GM18526 (cell line): Measurements from ENCODE around the gene RBM33.

Experiments used
- POLR2A ChIP-seq: IDR thresholded peaks from 3 replicates; pipeline ENCODE4 v1.6.1; 2011; ENCODE audit not compliant: insufficient read length; ENCODE audit errors: extremely low read depth

Gene RBM33

DNA sequence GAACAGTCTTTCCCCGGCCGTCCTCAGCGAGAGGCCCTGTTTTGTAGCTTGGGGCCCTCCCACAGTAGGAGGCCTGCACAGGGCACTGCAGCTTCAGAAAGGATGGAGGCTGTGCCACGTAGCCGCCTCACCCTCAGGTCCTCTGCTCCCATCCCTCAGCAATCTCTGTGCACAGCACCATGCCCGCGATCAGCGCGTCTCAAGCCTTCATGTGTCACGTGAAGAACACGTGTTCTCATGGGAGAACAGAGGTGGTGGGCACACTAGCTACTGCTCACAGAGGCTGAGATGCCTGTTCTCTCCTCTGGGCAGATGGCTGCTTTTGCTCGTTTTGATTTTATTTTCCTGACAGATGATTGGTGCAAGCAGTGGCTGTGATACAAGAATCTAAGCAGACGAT is 176.3 kb downstream of the RBM33 start:
- no peak for TF ChIP-seq POLR2A

DNA sequence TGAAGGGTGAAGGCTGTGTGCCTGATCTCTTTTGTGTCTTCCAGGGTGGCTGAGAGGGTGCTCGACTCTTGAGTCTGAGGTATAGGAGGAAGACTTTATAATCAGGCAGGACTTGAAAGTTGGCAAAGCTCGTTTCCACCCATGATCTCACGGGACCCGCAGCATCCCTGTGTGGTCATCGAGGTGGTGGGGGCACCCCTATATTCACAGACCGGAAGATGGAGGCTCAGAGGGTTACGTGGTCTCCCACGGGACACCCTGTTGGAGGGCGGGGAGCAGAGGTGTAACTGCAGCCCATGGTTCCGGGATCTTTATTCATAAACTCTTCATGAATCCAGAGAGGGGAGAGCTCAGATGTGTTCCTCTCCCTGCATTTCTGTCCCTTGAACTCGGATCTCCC is 177.4 kb downstream of the RBM33 start:
- TF ChIP-seq POLR2A, result no peak

DNA sequence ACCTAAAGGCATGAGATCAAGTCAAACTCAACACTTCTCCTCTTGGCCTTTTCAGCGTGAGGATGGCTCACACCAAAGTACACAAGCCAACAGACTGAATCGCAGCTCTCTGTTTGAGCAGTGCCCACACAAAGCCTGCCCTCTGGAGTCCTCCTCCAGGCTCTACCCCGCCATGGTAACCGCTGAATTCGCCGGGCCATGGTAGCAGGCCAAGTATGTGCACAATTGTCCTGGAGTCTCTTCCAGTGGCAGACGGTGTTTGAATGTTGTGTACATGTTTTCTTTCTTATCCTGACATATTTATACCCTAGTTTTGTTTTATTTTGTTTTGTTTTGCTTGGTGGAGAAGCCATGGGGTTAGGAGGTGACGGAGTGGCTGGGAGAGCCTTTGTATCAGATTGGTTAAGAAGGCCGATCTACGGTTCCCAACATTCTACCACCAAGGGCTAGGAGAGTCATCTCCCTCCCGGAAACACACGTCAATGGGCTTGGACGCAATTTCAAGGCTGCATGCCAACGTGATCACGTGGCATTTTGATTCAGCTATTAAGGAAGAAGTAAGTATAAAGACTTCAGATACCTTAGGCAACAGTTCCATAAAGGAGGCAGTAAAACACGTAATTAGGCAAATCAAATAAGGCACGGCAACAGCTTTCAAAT is 179.9 kb downstream of the RBM33 start:
- TF ChIP-seq POLR2A, result no peak

DNA sequence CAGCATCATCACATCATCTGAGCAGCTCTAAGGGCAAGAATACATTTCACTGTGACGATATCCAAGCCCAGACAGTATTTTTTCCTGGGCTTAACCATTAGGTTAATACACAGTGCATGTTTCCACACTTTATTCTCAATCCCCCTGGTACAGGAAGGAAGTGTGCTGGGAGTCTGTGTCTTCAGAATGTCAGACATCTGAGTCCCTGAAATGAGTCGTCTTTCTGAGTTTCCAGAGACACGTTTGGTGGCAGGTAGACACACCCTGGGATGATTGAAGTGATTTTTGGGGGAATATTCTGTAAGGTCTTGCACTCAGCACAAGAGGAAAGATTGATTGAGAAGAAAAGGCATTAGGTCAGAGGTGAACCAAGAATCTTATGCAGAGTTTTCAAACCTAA is 180.9 kb downstream of the RBM33 start:
- TF ChIP-seq POLR2A, result no peak

DNA sequence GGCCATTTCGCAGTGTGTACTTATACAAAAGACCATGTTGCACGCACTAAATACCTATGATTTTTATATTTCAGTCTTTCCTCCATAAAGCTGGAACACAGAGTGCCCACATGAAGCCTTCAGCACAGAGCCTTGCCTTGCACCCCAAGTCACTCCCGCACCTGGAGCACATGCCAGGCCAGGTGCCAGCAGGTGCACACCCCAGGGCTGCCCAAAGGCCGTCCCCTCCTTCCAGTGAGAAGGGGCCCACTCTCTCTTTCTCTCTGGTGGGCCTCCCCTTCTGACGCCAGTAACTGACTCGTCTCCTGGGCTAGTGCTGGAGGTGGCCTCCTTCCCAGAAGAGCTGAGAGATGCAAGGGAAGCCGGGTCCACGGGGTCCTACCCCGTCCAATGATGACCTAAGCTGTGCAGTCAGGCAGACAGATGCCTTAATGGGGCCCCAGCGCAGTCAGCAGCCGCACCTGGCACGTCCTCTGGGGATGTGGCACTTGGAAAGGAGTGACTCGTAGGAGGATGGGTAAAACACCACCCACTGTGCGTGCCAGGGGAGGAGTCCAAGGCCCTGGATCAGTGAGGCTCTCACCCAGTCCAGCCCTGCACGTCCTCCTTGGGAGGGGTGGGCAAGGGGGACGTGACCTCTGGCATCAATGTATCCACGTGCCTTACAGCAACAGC is 185.5 kb downstream of the RBM33 start:
- no peak for TF ChIP-seq POLR2A
